Psoas muscle (tissue), 8 donors: ENCODE results near the gene TMEM181. TPM values are rescaled to one million over a fixed set of nuclear protein-coding genes. Genes with fewer than 3 reads are reported as not detected.
"Not testable (repeated sequence)": the region's sequence is repeated elsewhere in the genome, so short reads cannot be mapped to it uniquely, and the experiment has no call there.

Source experiments
- ATAC-seq, 4 donors: fragments of 200-7000 bp; cut with Tn5 transposase; one replicate each; pipeline ENCODE4 v1.9.1; 2020; ENCODE audit warnings: moderate library complexity in 3 of 4, mild to moderate bottlenecking in 2 of 4
- DNase-seq, 2 donors: peaks; one replicate each; pipeline ENCODE4 v3.0.0-alpha.2; 2020
- H3K27ac ChIP-seq: fragments of 200-600 bp; one replicate; pipeline ENCODE4 v1.8.0; 2022
- H3K27me3 ChIP-seq, 3 donors: fragments of 200-600 bp in 1 of 3; one replicate each; pipeline versions ENCODE4 v1.6.1 to v1.8.0; 2013 to 2022; ENCODE audit warnings: low read length in 2 of 3, mild to moderate bottlenecking in 2 of 3, moderate library complexity in 1 of 3; ENCODE audit not compliant: insufficient read depth in 3 of 3
- H3K36me3 ChIP-seq, 2 donors: fragments of 200-600 bp in 1 of 2; one replicate each; pipeline versions ENCODE4 v1.6.1 to v1.8.0; 2013 to 2022; ENCODE audit warnings: low read depth in 1 of 2, mild to moderate bottlenecking in 1 of 2, moderate library complexity in 1 of 2; ENCODE audit not compliant: insufficient read depth in 1 of 2
- H3K4me1 ChIP-seq: fragments of 200-600 bp; one replicate; pipeline ENCODE4 v1.8.0; 2022
- H3K4me3 ChIP-seq: fragments of 200-600 bp; one replicate; pipeline ENCODE4 v1.8.0; 2022; ENCODE audit warnings: mild to moderate bottlenecking
- H3K9me3 ChIP-seq: fragments of 200-600 bp; one replicate; pipeline ENCODE4 v1.8.0; 2022
- WGBS, 3 donors: extraction: QIAGEN DNeasy Blood & Tissue Kit; methylation state at CpG; one replicate each; pipeline versions ENCODE4 v1.1.6 to v1.1.7; 2013; 5-methylcytosine and 5-hydroxymethylcytosine counted together
- intact Hi-C, 2 donors: fragments of 100-400 bp; cut with DNase I; formaldehyde crosslinking; loops; one replicate each; pipeline versions ENCODE4 v1.11.0 to v1.14.2; 2022
- polyA plus RNA-seq, 3 donors: library from polyadenylated mRNA; stranded (reverse); fragments of 200-250 nt; gene quantifications; one replicate each; pipeline ENCODE4 v1.2.3, GENCODE V29; 2013
- total RNA-seq, 4 donors: library from RNA; stranded (reverse); fragmentation: NEBNext Ultra II Directional in 2 of 4; extraction: Animal tissue kit (Norgen Biotek cat#: 25700) in 2 of 4; gene quantifications; one replicate each; pipeline versions ENCODE4 v1.2.1 to v1.2.4, GENCODE V29; 2021 to 2023
- TF ChIP-seq, protein P1 (sequence below): fragments of 200-600 bp; IDR thresholded peaks from one replicate; pipeline ENCODE4 v1.8.0; 2022; ENCODE audit warnings: antibody characterized with exemption
- donor health status: healthy with polysubstance abuse.
- donor health status: DM: no; HTN: no; CAD: no; lungs with moderate emphysema.
- donor health status: Bipolar disorder and iron deficiency.
- donor health status: healthy.
- donor health status: DM: yes; HTN: yes; CAD: no.
- donor health status: DM: no; HTN: no; CAD: no.
- donor health status: DM: no; HTN: no; CAD: no.
- donor health status: DM: yes; HTN: yes; CAD: no.

Gene TMEM181
- total and polyA plus RNA-seq, 7 donors: 6.8 to 16.2 (median 12.2) TPM

DNA sequence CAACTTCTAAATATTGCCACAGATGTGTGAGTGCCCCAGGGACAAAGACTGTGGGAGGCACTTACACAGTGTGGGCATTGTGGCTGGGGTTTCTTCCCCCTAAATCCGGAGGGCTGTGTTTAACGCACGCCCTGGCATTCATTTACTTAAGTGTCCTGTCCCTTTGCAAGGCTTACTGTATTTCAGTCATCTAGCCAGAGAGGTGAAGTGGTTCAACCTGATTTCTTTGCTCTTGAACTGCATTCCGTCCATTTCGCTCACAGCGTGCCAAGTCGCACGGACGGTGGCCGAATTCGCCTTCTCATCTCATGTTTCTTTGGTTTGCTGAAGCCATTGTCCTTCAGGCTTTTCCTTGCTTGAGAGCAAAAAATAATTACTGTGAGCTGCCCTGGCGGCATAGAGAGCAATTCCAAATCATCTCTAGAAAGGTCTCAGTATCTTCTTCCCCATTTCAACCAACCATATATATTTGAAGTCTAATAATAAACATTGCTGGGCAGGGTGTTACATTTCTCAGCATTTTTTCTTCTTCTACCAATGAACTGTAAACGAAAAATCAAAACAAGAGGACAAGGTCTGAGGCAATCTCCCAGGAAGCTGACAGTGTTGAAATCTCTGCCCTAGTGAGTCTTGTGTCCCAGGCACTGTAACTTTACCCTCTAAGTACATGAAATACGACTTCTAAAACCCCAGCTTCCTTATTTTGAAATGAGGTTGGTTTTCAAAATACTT, 106.9 kb downstream of the TMEM181 start:
- H3K36me3 ChIP-seq: peaks cover 0 to 6% of the 10 kb centered on the region in 2 donors
- H3K4me1 ChIP-seq: peaks cover 59% of the 10 kb centered on the region
- TF ChIP-seq, protein P1, sequence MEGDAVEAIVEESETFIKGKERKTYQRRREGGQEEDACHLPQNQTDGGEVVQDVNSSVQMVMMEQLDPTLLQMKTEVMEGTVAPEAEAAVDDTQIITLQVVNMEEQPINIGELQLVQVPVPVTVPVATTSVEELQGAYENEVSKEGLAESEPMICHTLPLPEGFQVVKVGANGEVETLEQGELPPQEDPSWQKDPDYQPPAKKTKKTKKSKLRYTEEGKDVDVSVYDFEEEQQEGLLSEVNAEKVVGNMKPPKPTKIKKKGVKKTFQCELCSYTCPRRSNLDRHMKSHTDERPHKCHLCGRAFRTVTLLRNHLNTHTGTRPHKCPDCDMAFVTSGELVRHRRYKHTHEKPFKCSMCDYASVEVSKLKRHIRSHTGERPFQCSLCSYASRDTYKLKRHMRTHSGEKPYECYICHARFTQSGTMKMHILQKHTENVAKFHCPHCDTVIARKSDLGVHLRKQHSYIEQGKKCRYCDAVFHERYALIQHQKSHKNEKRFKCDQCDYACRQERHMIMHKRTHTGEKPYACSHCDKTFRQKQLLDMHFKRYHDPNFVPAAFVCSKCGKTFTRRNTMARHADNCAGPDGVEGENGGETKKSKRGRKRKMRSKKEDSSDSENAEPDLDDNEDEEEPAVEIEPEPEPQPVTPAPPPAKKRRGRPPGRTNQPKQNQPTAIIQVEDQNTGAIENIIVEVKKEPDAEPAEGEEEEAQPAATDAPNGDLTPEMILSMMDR: no peak
- no peaks in the 10 kb centered on the region for H3K27me3 ChIP-seq
- H3K27ac ChIP-seq: peak overlapping the region; percentile 90
- ATAC-seq (peak; percentile 77 to 89 (median 83)), DNase-seq (no peak)
- 44 to 84% (median 59%) methylated on average over 14 of the region's 14 CpGs for WGBS, 3 donors
- peak overlapping the region; percentile 40 for H3K4me3 ChIP-seq
- H3K9me3 ChIP-seq: no peaks in the 10 kb centered on the region
- intact Hi-C loops: no loop called here

GRCh38 chr6:158667360-158667981, 107.6 kb downstream of the TMEM181 start:
- ATAC-seq: no peak
- DNase-seq: no peak
- no peaks in the 10 kb centered on the region for H3K27me3 ChIP-seq
- TF ChIP-seq, protein P1: no peak
- peaks cover 0 to 6% of the 10 kb centered on the region in 2 donors for H3K36me3 ChIP-seq
- 68 to 92% (median 73%) methylated on average over 8 of the region's 8 CpGs for WGBS, 3 donors
- H3K4me3 ChIP-seq: peak overlapping the region; percentile 40
- H3K4me1 ChIP-seq: peaks cover 57% of the 10 kb centered on the region
- peak overlapping the region; percentile 90 for H3K27ac ChIP-seq
- H3K9me3 ChIP-seq: no peaks in the 10 kb centered on the region
- intact Hi-C loops: no loop called here

GRCh38 chr6:158668707-158669103, 108.8 kb downstream of the TMEM181 start:
- intact Hi-C loops: no loop called here
- Histone ChIP-seq H3K4me1 (peaks cover 52% of the 10 kb centered on the region), H3K27ac (peak overlapping the region; percentile 90), H3K27me3 (no peaks in the 10 kb centered on the region), H3K9me3 (no peaks in the 10 kb centered on the region), H3K4me3 (no peak overlapping the region), H3K36me3 (peaks cover 0 to 6% of the 10 kb centered on the region in 2 donors)
- 64 to 85% (median 77%) methylated on average over 7 of the region's 7 CpGs for WGBS, 3 donors
- DNase-seq: no peak
- ATAC-seq: no peak
- TF ChIP-seq, protein P1: no peak

DNA sequence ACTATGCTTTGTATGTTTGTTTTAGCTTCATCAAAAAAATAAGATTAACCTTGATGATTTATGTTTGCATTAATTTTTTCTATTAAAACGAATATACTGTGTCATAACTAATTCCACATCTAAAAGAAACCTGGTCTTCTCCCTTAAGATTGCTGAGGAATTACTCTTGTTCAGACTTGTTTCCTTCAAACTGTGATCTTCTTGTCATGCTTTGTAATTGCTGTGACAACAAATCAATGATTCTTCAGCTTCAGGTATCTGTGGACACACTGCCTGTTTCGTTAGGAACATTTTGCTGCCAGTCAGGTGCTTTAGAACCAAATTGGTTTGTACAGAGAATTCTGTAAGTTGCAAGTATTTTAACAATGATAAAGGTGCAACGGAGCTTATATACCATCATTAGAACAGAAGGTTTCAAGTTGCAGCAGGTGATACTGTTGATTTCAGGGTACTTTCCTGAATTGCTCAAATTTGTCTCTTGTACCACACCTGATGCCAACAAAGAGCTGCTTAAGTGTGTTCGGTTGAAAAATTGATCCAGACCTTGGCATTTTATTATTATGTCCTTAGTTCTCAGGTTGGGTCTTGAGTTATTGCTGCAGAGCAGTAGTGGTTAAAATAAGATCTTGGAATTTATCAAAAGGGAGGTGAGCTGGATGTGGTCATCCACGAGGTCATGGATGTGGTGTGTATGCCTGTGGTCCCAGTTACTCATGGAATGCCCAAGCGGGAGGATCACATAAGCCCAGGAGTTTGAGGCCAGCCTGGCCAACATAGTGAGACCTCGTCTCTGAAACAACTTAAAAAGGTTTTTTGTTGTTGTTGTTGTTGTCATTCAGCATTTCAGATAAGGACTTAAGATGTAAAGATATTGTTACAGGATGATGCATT, 109.5 kb downstream of the TMEM181 start:
- no peak for DNase-seq
- Histone ChIP-seq H3K27me3 (no peaks in the 10 kb centered on the region), H3K27ac (no peak overlapping the region), H3K36me3 (peaks cover 0 to 6% of the 10 kb centered on the region in 2 donors), H3K9me3 (no peaks in the 10 kb centered on the region), H3K4me1 (peaks cover 46% of the 10 kb centered on the region), H3K4me3 (no peak overlapping the region)
- no peak for ATAC-seq
- TF ChIP-seq, protein P1: no peak
- intact Hi-C loops: no loop called here
- WGBS, 3 donors: 66 to 84% (median 74%) methylated on average over 7 of the region's 7 CpGs

GRCh38 chr6:158672119-158672518, 112.2 kb downstream of the TMEM181 start:
- H3K36me3 ChIP-seq, H3K9me3 ChIP-seq, H3K27ac ChIP-seq, DNase-seq, intact Hi-C loops, H3K27me3 ChIP-seq, H3K4me3 ChIP-seq, ATAC-seq: not testable (repeated sequence)
- 90 to 92% (median 91%) methylated on average over 8 of the region's 8 CpGs for WGBS, 3 donors
- peaks cover 30% of the 10 kb centered on the region for H3K4me1 ChIP-seq
